Stimulated activated CD4-positive, alpha-beta T cell treated with anti-CD3 and anti-CD28 coated beads, Interleukin-12 subunit alpha, Interleukin-12 subunit beta, amount 100 ng/mL, for 24 hours (primary cell): Measurements from ENCODE around the gene PSMB1.
A peak's percentile ranks its signal among the peaks of the same experiment; 100 is the strongest.
"Not testable (repeated sequence)": the region's sequence is repeated elsewhere in the genome, so short reads cannot be mapped to it uniquely, and the experiment has no call there.

Experiments
- DNase-seq, 2 experiments: peaks; one replicate each; pipeline ENCODE4 v3.0.0-alpha.2; 2020; ENCODE audit warnings: low read depth in 2 of 2

PSMB1 gene

DNA sequence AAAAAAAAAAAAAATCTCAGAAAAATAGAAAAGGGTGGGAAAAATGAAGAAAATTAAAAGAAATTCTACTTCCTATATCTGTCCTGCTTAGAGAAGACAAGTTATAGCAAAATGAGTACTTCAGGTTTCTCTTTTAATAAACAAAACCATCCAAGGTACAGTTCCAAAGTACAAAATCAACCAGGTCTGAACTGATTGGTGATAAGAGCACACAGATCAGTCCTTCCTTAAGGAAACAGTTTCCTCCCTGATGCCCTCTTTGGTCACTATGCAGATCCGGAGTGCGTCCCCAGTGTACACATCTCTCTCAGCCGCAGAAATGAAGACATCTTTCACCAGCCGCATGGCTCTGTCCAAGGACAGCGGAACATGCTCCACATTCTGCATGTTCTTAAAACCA lies 18.1 kb downstream of the PSMB1 start:
- DNase-seq = no peak

DNA sequence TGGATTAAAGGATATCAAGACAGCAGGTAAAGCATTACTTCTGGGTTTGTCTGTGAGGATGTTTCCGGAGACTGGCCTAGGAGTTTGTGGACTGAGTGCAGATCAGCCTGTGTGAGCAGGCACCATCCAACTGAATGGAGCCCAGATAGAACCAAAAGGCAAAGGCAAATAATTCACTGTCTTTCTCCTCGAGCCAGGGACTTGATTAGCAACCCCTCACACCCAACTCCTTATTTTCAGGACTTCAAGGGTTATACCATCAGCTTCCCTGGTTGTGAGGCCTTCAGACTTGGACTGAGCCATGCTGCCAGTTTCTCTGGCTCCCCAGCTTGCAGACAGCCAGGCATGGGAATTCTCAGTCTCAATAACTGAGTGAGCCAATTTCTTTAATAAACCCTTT lies 19.3 kb downstream of the PSMB1 start:
- no peak for DNase-seq

DNA sequence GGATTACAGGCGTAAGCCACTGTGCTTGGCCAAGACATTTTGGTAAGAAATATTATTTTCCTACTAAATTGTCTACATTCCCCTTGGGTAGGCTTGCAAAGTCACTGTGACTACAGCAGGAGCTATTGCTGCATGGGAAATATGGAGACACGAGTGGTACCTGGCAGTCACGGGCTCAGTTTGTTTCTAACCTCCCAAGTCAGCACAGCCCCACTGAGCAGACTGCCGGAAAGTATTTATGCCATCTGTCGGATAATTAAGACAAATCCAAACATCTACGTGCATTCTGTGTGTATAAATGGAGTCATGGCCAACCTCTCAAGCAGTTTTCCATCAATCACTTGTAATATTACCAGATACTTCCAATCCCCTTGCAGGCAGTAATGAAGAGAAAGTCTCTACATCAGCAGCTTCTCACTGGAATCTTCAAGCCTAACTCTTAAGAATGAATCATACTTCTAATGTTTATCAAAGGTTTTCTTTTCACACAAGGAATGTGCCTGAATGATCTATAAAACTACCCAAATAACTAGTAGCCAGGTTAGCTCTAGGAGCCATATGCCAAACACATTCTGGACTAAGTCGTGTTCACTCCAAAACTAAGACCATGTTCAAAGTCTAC lies 20.1 kb downstream of the PSMB1 start:
- DNase-seq = no peak

DNA sequence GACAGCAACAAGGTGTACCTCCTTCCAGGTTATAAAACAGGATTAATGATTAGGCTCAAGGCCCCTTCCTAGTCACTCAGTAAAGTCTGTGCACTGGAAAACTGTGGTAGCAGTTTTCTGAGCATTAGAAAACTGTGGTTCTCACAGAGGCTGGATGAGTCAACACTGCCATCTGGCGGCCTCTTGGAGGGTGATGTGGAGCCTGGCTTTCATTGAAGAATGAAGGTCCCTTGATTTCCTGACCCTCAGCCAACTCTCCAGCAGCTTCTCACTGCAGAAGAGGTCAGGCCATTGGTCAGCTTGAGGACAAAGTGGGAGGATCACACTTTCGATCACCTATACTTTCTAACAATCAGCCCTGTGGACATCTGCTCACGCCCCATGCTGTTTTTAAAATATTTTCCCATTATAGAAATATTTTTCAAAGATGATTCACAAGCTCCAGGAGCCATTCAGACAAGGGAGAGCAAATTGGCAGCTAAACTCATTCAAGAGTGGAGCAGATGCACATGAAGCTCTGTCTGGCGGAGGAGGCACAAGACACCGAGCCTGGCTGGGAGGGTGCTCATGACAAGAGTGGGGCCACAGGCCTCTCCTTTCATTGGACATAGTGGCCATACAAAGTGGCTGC lies 23.2 kb downstream of the PSMB1 start:
- peak; percentile 24 to 52 for DNase-seq

DNA sequence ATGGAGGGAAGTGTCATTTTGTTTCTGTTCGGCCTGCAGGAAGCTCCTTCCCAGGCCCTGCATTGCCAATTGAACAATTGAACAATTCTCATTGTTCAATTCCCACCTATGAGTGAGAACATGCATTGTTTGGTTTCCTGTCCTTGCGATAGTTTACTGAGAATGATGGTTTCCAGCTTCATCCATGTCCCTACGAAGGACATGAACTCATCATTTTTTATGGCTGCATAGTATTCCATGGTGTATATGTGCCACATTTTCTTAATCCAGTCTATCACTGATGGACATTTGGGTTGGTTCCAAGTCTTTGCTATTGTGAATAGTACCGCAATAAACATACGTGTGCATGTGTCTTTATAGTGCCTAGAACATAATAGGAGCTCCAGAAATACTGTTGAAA lies 25.1 kb downstream of the PSMB1 start:
- DNase-seq = not testable (repeated sequence)

DNA sequence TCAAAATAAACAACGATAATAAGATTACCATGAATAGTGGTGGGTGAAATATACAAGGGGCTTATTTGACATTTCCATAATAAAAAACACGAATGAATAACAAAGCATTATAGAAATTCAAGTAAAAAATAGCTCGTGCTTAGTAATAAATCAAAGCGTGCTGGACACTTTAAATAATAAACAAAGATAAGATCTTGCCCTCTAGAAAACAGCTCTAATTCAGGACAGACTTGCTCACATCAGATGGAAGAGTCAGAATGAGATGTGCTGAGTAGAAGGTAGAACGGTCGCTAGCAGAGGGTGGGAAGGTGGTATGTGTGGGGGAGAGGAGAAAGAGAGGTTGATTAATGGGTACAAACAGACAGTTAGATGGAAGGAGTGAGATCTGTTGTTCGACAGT lies 27.3 kb downstream of the PSMB1 start:
- DNase-seq = no peak

DNA sequence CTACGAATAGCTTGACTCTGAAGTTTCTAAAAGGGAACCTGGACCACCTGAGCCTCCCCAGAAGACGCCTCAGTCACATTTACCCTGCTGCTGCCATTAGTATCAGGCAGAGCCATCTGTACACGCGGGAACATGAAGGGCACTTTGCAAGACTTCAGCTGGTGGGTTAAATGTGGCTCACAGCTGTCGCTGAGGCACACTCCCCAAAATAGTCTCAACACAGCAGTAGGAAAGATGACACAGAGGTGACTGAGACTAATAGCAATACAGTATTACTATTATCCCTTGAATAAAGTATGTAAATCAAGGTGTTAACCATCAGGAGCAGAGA lies 29.0 kb downstream of the PSMB1 start:
- DNase-seq = no peak

DNA sequence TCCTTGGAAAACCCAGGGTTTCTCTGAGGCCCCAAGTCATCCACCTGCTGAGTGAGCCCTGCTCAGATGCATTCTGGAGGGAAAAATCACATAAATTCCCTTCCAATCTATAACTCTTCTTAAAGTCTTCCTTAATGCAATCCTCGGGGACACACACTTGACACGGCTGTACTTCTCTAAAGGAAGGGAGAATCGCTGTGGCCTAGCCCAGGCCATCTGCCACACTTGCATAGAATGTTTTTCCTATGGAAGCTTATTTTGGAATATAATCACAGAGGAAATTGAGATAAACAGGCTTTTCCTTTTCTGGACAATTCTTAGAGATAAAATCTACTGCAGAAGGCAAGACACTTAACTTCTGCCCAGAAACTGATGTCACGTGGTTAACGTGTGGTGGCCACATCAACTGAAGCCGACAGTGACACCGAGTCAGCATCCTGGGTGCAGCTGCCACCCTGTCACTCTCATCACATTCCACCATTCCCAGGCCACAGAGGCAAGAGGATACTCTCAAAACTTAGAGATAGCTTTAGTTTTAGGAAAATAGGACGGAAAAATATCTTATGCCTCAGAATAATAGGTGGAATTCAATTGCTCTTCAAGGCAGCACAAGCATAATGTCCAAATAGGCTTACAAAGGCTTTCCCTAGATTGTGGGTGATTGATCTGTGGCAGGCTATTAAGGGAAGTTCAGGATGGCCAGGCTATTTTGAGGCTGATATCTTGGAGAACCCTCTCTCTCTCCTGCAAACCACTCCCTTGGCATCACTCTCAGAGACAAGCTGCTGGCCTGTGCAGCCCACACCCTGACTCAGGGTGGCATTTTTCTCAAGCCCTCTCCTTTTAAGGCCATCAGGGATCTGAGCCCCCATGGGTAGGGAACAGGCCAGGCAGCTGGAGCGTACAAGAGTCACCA lies 29.6 kb downstream of the PSMB1 start:
- no peak for DNase-seq

DNA sequence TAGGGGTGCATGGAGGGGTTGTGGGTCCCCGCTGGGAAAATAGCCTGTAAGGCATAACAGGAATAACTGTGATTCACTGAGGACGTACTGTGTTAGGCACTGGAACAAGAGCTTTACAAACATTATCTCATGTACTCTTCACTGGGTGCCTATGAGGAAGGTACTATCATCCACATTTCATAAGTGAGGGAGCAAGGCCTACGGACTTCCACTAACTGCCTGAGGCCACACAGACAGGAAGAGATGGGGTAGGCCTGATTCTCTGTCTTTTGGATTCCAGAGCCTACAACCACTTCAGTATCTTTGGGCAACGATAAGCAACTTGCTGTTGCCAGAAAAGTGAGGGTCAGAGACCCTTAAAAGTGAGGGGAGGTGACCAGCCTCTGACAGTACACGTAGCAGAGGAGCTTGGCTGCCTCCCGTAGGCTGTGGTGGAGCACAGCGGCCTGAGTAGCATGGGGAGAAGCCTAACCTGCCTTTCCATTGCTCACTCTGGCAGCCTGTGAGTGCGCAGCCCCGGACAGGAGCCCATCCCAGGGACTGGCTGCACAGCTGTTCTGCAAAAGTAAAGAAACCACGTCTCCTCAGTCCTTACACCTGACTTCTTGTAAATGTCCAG lies 30.4 kb downstream of the PSMB1 start:
- no peak for DNase-seq

DNA sequence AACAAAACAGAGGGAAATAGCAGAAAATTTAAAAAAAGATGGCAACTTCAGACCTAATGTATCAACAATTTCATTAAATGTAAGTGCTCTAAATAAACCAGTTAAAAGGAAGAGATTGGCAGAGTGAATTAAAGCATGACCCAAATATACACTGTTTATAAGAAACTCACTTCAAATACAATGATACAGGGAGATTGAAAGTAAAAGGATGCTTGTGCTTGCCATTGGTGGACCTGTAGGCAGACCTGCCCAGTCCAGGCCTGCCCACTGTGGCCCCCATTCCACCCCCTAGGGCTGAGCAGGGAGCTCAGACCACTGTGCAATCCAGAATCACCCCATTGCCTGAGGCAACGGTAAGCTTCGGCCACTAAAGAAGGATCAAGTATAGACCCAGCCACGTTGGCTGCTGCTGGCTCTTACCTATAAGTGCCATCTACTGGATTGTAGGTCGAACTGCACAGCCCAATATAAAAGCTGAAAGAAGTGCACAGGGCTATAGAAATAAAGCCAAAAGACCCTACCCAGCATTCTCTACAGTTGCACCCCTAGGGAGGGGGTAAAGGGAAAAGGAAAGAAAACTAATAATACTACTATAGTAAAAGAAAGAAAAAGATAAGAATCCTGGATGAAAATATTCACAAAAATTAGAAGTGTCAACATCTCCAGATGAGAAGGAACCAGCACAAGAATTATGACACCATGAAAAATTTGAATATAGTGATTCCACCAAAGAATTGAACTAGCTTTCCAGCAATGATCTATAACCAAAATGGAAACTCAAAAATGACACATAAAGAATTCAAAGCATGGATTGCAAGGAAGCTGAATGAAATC lies 36.1 kb downstream of the PSMB1 start:
- peak in 1 of 2 experiments; percentile 5 for DNase-seq

DNA sequence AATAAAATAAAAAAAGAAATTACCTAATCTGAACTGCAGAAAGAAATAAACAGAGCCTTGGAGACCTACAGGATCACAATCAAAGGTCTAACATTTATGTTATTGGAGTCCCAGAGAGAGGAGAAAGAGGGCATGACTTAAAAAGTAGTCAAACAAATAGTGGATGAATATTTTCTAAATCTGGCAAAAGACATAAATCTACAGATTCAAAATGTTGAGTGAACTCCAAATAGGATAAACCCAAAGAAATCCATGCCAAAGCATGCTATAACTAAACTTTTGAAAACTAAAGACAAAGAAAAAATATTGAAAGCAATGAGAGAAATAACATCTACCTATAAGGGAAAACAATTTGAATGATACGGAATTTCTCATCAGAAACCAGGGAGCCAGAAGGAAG lies 38.2 kb downstream of the PSMB1 start:
- no peak for DNase-seq

DNA sequence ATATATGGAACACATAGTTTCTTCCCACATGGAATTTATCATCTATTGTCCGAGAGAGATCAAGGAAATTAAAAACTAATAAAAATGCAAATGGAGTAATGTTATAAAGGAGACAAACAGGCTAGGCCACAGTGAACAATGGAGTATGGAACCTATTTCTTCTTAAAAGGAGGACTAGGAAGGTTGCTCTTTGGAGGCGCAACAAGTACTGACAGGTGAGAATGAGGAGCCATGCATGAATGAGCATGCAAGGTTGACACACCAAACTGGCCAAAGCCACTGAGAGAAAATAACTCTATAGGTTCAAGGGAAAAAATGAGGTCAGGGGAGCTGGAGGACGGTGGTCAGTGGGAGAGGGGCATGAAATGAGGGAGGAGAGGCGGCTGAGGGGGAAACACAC lies 40.9 kb downstream of the PSMB1 start:
- no peak for DNase-seq

DNA sequence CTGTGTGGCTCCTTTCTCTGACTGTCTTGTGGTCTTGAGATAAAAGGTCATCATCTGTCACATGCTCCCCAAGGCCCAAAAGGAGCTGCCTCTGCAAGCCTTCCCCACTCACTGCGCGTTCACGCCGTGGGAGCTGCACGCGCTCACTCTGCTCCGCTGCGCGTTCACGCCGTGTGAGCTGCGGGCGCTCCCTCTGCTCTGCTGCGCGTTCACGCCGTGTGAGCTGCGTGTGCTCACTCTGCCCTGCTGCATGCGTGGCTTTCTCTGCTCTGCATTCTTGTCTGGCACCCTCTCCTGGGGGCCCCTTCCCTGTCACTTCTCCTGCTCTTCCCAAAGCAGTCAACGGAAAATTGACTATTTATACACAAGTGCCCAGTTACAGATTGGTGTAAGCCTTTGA lies 42.5 kb downstream of the PSMB1 start:
- no peak for DNase-seq

DNA sequence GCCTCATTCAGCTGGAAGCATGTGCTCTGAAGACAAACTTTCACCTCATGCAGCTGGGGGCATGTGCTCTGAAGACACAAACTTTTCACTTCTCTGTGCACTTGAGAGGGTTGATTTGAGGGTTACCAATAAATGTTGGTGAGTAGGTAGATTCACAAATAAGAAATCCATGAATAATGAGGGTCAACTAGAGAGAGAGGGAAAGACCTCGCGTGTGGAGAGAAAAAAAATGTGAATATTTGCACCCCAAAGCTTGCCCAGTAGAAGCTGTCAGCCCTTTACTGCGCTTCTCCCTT lies 43.4 kb downstream of the PSMB1 start:
- DNase-seq = no peak

DNA sequence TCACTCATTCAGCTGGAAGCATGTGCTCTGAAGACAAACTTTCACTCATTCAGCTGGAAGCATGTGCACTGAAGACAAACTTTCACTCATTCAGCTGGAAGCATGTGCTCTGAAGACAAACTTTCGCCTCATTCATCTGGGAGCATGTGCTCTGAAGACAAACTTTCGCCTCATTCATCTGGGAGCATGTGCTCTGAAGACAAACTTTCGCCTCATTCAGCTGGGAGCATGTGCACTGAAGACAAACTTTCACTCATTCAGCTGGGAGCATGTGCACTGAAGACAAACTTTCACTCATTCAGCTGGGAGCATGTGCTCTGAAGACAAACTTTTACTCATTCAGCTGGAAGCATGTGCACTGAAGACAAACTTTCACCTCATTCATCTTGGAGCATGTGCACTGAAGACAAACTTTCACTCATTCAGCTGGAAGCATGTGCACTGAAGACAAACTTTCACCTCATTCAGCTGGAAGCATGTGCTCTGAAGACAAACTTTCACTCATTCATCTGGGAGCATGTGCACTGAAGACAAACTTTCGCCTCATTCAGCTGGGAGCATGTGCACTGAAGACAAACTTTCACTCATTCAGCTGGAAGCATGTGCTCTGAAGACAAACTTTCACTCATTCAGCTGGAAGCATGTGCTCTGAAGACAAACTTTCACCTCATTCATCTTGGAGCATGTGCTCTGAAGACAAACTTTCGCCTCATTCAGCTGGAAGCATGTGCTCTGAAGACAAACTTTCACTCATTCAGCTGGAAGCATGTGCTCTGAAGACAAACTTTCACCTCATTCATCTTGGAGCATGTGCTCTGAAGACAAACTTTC lies 44.0 kb downstream of the PSMB1 start:
- not testable (repeated sequence) for DNase-seq

DNA sequence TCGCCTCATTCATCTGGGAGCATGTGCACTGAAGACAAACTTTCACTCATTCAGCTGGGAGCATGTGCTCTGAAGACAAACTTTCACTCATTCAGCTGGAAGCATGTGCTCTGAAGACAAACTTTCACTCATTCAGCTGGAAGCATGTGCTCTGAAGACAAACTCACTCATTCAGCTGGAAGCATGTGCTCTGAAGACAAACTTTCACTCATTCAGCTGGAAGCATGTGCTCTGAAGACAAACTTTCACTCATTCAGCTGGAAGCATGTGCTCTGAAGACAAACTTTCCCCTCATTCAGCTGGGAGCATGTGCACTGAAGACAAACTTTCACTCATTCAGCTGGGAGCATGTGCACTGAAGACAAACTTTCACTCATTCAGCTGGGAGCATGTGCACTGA lies 44.8 kb downstream of the PSMB1 start:
- not testable (repeated sequence) for DNase-seq

DNA sequence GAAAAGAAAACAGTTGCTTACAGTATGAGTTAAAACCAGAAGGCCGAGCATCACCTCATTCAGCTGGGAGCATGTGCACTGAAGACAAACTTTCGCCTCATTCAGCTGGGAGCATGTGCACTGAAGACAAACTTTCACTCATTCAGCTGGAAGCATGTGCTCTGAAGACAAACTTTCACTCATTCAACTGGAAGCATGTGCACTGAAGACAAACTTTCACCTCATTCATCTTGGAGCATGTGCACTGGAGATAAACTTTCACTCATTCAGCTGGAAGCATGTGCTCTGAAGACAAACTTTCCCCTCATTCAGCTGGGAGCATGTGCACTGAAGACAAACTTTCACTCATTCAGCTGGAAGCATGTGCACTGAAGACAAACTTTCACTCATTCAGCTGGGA lies 45.4 kb downstream of the PSMB1 start:
- DNase-seq = not testable (repeated sequence)

DNA sequence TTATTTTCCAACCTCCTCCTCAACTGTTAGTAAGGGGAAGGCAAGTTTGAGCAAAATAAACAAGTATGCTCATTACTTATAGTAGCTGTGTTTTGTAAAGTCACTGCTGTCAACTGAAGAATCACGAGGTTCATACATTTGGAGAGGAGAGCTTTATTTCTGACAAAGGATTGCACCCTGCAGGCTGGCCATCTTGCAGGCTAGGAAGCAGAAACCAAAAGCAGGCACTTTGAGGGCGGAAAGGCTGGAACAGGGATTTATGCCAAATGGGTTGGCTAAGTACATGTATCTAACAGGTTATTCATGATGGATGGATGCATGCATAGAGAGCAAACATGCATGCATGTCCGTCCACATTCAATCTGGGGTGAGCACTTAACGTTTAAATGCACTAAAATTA lies 46.7 kb downstream of the PSMB1 start:
- no peak for DNase-seq

DNA sequence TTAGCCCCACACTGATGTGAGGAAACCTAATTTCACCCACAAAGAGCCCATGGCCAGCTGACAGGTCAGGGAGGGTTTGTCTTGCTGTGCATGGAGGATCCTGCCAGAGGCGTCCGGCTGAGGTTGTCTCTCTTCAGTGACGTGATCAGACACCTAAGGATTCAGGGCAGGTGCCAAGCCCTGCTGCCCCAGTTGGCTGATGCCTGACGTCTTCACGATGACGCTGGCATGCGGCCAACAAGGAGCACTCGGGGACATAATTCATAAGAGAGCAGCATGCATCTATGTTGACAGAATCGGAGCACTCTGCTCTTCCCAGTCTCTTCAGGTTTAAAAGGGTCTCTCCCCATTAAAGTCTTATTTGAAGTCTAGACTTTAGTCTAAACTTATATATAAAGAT lies 47.8 kb downstream of the PSMB1 start:
- no peak for DNase-seq

DNA sequence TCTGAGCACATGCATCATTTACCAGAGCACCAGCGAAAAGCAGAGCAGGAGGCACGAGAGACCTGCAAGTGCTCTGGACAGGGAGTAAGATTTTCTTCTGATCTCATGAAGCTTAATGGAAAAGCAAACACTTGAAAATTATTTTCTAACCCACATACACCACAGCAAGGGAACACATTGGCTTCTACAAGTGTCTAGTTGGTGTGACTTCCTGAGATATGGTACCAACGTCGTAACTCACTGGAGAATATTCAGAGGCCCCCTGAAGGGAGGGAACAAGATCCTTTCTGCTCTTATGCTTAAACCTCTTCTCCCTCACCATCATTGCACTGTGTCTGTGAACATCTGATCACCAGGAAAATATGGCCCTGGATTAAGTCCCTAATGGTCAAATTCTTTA lies 48.6 kb downstream of the PSMB1 start:
- DNase-seq = no peak

DNA sequence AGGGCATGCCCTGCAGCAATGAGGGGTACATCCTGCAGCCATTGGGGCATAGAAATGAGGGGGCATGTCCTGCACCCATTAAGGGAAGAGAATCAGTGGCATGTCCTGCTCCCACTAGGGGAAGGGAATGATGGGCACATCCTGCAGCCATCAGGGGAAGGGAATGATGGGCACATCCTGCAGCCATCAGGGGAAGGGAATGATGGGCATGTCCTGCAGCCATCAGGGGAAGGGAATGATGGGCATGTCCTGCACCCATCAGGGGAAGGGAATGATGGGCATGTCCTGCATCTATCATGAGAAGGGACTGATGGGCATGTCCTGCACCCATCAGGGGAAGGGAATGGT lies 49.7 kb downstream of the PSMB1 start:
- DNase-seq = no peak
